ENCODE results near the gene TADA2B. TPM values are rescaled to one million over a fixed set of nuclear protein-coding genes. Genes with fewer than 3 reads are reported as not detected.
"Not testable (repeated sequence)": the region's sequence is repeated elsewhere in the genome, so short reads cannot be mapped to it uniquely, and the experiment has no call there.

The TADA2B gene
- total RNA-seq, 1 donor from 2014 or later, result 23.9 TPM

- no peak for DNase-seq (ENCODE audit: low spot score)
These were observed 34.9 kb downstream of the TADA2B start for GRCh38 chr4:7078025-7078424.

DNA sequence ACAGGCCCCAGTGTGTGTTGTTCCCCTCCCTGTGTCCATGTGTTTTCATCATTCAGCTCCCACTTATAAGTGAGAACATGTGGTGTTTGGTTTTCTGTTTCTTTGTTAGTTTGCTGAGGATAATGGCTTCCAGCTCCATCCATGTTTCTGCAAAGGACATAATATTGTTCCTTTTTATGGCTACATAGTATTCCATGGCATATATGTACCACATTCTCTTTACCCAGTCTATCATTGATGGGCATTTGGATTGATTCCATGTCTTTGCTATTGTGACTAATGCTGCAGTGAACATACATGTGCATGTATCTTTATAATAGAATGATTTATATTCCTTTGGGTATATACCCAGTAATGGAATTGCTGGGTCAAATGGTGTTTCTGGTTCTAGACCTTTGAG is 36.3 kb downstream of the TADA2B start:
- DNase-seq (ENCODE audit: low spot score), result not testable (repeated sequence)

DNA sequence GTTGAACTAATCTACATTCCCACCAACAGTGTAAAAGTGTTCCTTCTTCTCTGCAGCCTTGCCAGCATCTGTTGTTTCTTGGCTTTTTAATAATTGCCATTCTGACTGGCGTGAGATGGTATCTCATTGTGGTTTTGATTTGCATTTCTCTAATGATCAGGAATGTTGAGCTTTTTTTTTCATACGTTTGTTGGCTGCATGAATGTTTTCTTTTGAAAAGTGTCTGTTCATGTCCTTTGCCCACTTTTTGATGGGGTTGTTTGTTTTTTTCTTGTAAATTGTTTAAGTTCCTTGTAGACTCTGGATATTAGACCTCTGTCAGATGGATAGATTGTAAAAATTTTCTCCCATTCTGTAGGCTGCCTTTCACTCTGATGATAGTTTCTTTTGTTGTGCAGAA is 36.7 kb downstream of the TADA2B start:
- DNase-seq (ENCODE audit: low spot score), result not testable (repeated sequence)

DNA sequence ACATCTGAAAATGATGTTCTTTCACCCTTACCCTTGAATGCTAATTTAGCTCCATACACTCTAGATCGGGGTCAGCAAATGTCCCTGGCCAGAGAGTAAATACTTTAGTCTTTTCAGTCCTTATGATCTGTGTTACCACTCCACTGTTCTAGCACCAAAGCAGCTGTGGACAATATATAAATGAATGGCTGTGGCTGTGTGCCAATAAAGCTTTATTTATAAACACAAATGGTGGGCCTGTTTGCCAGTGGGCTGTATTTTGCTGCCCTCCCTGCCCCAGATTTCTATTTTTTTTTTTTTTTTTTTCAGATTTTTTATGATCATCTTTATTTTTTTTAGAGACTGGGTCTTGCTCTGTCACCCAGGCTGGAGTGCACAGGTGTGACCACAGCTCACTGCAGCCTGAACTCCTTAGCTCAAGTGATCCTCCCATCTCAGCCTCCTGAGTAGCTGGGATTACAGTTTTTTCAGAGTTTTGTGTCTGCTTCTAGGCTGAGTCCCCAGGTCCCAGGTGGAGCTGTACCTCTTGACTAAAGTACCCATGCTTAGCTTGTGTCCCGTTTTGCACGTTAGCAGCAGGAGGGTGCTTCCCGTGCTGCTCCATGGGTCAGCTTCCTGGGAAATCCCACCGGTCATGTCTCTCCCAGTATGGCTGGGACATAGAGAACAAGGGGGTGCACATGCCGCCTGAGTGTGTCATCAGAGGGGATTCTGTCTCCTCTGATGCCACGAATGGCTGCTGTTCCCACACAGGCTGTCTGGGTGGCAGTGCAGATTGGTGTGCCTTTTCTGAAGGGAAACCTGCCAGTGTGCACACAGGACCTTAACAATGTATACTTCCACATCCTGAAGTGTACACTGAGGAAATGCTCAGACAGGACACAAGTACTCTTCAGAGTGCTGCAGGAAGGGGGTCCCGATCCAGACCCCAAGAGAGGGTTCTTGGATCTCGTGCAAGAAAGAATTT is 40.7 kb downstream of the TADA2B start:
- DNase-seq (ENCODE audit: low spot score), result no peak

DNA sequence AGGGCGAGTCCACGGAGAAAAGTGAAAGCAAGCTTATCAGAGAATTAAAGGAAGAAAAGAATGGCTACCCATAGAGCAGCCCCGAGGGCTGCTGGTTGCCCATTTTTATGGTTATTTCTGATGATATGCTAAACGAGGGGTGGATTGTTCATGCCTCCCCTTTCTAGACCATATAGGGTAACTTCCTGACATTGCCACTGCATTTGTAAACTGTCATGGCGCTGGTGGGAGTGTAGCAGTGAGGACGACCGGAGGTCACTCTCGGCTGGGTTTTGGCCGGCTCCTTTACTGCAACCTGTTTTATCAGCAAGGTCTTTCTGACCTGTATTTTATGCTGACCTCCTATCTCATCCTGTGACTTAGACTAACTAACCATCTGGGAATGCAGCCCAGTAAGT is 41.4 kb downstream of the TADA2B start:
- not testable (repeated sequence) for DNase-seq (ENCODE audit: low spot score)

GRCh38 chr4:7086384-7086783 is 43.2 kb downstream of the TADA2B start:
- DNase-seq (ENCODE audit: low spot score), result no peak

GRCh38 chr4:7087036-7087435 is 43.9 kb downstream of the TADA2B start:
- no peak for DNase-seq (ENCODE audit: low spot score)

- DNase-seq (ENCODE audit: low spot score), result no peak
These were observed 46.2 kb downstream of the TADA2B start for GRCh38 chr4:7089213-7089986.

GRCh38 chr4:7092026-7092425 is 48.9 kb downstream of the TADA2B start:
- no peak for DNase-seq (ENCODE audit: low spot score)

DNA sequence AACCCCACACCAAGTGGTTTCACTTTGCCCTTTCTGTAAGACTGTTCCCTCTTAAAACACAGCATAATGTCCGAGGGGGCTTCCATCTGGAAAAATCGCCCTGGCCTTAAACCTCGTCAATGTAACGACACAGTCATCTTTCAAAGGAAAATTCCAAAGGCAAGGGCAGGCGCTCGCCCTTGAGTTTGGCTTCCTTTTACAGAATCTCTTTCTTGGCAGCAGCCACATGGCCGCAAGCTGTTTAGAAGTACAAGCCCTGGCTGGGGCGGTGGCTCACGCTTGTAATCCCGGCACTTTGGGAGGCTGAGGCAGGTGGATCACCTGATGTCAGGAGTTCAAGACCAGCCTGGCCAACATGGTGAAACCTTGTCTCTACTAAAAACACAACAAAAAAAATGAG is 51.7 kb downstream of the TADA2B start:
- DNase-seq (ENCODE audit: low spot score), result no peak

DNA sequence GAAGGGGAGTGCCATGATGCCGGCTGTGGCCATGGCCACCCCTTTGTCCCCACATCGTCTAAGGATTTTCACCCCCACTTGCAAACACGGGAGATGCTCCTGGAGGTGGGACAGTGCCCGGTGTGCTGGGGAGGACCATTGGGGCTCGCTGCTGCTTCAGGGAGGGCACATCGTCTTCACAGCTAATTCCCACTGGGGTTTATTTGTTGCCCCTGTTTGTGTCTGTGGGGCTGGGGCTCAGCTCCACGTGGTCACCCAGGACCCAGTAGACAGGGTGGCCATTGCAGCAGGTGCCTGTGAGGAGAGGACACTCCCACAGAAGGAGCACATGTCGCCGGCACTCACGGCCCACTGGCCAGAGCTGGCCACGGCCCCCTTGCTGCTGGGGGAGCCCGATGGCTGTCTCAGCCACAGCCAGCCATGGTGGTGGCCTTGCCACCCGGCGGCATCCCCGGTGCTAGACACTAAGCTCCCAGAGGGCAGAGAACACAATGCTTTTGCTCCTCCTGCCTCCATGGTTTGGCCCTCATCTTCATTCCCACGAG is 52.5 kb downstream of the TADA2B start:
- DNase-seq (ENCODE audit: low spot score), result no peak

GRCh38 chr4:7096236-7096635 is 53.1 kb downstream of the TADA2B start:
- no peak for DNase-seq (ENCODE audit: low spot score)

DNA sequence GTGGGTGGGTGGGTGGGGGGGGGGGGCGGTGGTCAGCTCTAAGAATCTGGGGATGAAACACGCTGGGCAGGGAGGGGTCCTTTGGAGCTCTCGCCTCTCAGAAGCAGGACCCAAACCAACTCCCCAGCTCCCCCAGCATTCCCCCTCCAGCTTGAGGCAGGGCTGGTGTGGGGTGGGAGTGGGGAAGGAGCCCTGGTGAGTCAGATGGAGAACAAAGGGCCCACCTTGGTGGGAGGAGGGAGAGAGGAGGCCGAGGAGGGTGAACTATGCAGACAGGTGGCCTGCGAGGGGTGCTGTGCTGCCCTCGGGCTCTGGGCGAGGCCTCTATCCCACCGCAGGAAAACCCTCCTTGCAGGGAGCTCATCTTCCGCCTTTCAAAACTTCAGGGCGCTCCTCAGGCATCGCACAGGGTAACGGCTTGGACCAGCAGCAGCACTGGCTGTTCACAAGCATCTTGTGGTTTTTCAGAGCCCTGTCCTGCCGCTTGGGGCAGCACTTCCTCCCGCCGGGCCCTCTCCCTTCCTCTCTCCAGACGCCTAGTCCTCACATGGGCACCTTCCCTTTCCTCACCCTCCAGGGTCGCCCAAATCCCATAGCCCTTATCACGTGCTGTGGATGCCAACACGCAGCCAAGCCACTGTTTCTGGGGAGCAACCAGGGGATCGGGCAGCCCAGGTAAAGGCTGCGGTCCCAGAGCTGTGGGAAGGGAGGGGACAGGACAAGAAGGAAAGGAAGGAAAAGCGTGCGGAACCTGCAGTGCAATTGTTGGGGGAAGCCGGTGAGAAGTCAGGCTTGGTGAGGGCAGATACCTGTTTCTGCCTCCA is 58.7 kb downstream of the TADA2B start:
- DNase-seq (ENCODE audit: low spot score), result peak; percentile 74

DNA sequence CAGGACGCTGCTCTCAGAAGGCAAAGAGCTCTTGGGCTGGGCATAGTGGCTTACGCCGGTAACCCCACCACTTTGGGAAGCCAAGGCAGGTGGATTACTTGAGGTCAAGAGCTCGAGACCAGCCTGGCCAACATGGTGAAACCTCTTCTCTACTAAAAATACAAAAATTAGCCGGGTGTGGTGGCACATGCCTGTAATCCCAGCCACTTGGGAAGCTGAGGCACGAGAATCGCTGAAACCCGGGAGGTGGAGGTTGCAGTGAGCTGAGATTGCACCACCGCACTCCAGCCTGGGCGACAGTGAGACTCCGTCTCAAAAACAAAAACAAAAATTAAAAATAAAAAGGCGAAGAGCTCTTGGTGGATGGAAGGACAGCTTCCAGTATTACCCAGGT is 59.3 kb downstream of the TADA2B start:
- DNase-seq (ENCODE audit: low spot score), result not testable (repeated sequence)

DNA sequence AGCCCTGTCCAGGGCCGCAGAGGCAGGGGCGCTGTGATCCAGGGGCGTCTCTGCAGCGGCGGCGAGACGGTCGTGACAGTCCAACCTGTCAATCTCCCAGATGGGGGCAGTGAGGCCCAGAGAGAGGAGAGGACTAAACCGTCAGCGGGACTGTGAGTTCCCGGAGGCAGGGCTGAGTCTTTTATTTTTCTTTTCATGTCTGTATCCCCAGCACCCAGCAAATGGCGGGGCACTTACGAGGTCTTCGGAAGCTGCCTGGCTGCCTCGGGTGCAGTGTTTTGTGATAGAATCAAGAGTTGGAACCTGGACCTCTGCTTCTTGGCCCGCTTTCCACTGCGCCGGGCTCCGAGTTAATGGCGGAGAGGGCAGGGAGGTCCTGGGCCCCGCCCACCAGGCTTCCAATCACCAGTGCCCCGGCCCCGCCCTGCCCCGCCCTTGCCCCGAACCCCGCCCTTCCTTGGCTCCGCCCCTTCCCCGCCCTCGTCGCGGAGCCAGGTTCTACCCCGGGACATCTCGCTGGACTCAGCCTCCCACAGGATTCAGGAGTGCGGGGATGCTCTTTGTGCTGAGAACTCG is 59.9 kb downstream of the TADA2B start:
- peak; percentile 90 for DNase-seq (ENCODE audit: low spot score)

- peak; percentile 87 for DNase-seq (ENCODE audit: low spot score)
These were observed 60.6 kb downstream of the TADA2B start for GRCh38 chr4:7103607-7104365.

- no peak for DNase-seq (ENCODE audit: low spot score)
These were observed 61.3 kb downstream of the TADA2B start for GRCh38 chr4:7104366-7105031.

DNA sequence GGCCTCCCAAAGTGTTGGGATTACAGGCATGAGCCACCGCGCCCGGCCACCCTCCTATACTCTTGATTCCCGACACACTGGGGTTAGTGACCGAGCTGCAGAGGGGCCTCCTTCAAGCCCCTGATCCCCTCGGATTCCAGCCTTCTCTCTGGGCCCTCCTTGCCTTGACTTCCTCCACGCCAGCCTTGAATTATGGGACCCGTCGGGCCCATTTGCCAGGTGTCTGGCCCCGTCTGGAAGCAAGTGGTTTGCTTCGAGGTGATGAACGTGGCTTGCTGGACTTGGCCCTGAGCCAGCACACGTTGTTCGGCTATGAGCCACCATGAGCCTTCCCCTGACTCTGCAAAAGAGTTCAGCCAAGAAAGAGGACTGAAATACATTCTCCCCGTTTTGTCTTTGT is 62.1 kb downstream of the TADA2B start:
- no peak for DNase-seq (ENCODE audit: low spot score)

- DNase-seq (ENCODE audit: low spot score), result no peak
These were observed 64.2 kb downstream of the TADA2B start for GRCh38 chr4:7107166-7107905.
